Measurements from ENCODE around the gene CDC42SE2. TPM values are rescaled to one million over a fixed set of nuclear protein-coding genes. Genes with fewer than 3 reads are reported as not detected.

Gene CDC42SE2
- total and polyA plus RNA-seq, 2 of the 4 experiments (the other 2 are of a cell fraction) = 12.5 to 19.4 TPM

DNA sequence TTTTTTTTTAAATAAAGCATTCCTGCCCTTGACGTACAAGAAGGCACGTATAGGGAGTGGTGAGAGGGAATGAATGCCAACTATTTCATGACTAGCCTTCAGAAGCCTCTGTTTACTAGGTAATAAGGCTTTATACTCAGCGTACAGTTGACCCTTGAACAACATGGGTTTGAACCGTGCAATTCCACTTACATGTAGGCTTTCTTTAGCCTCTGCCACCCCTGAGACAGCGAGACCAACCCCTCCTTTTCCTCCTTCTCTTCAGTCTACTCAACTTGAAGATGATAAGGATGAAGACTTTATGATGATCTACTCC is 22.5 kb downstream of the CDC42SE2 start:
- Histone ChIP-seq H3K4me3 (ENCODE audit: insufficient read depth, low read depth, low read length) (no peak overlapping the region), H3K4ac (ENCODE audit: low read depth, low read length) (no peak overlapping the region), H2AK5ac (ENCODE audit: low read depth, low read length) (no peak overlapping the region), H3K36me3 (ENCODE audit: control insufficient read depth, insufficient read depth, low read length) (peaks cover 2% of the 10 kb centered on the region; the same call in 1 of the 2 replicates), H2AK9ac (replicated peaks; ENCODE audit: low read depth, low read length, poor library complexity) (no peak overlapping the region), H3K27me3 (ENCODE audit: control insufficient read depth, insufficient read depth, low read length) (no peaks in the 10 kb centered on the region), H3K9ac (ENCODE audit: low read depth, low read length) (no peak overlapping the region), H4K5ac (ENCODE audit: low read depth, low read length) (no peak overlapping the region), H3K56ac (ENCODE audit: extremely low read depth, insufficient read depth, low read length) (no peak overlapping the region), H3K9me1 (ENCODE audit: insufficient read depth, low read length) (0 out of 2 replicates have a peak, but pooled peaks cover 3% of the 10 kb centered on the region), H3K18ac (ENCODE audit: low read depth, low read length) (no peak overlapping the region), H2BK120ac (ENCODE audit: low read depth, low read length) (no peak overlapping the region), H3K79me1 (ENCODE audit: low read depth in 1 of 2, low read length in 2 of 2) (peaks cover 26 to 57% of the 10 kb centered on the region in 2 experiments), H2BK5ac (ENCODE audit: low read depth, low read length, poor library complexity, severe bottlenecking) (no peak overlapping the region), H3K9me3 (ENCODE audit: control insufficient read depth, insufficient read depth, low read length) (no peaks in the 10 kb centered on the region), H3K4me1 (ENCODE audit: control insufficient read depth, insufficient read depth, low read length) (no peaks in the 10 kb centered on the region), H3K4me2 (ENCODE audit: low read depth, low read length) (no peak overlapping the region), H3K14ac (replicated peaks; ENCODE audit: low read depth, low read length) (no peak overlapping the region), H3K27ac (ENCODE audit: insufficient read depth, low read length) (no peak overlapping the region), H3K23ac (ENCODE audit: low read depth, low read length) (no peak overlapping the region), H4K91ac (ENCODE audit: insufficient read depth, low read depth, low read length) (no peak overlapping the region), H2BK20ac (ENCODE audit: low read depth, low read length) (no peak overlapping the region), H4K20me1 (ENCODE audit: insufficient read depth, low read length) (peaks cover 5% of the 10 kb centered on the region), H2BK15ac (ENCODE audit: low read depth, low read length) (no peak overlapping the region), H4K8ac (ENCODE audit: low read depth in 2 of 2, low read length in 2 of 2) (no peak overlapping the region), H2AFZ (replicated peaks; ENCODE audit: low read length, poor library complexity) (no peak overlapping the region)
- WGBS, 2 experiments (ENCODE audit: extremely low coverage in 2 of 2, insufficient read length in 1 of 2) = no CpG with 5 or more reads among the region's 5 CpGs
- in situ Hi-C loops (cut with MboI; ENCODE audit: low sequenced_read_pairs) (no loop called here), dilution Hi-C loops (cut with HindIII; ENCODE audit: low sequenced_read_pairs, unreplicated experiment) (no loop called here), intact Hi-C loops (cut with micrococcal nuclease) (no loop called here)
- TF ChIP-seq MAFK (IDR thresholded peaks at IDR 0.05; ENCODE audit: low read depth, low read length) (no peak), NFE2L2 (IDR thresholded peaks at IDR 0.05; ENCODE audit: low read depth, low read length) (no peak), FOS (IDR thresholded peaks at IDR 0.05; ENCODE audit: low read depth, low read length) (no peak), POLR2A (IDR thresholded peaks at IDR 0.05; ENCODE audit: low read depth, low read length) (no peak), SMC3 (IDR thresholded peaks at IDR 0.05; ENCODE audit: low read depth, low read length) (no peak), BHLHE40 (IDR thresholded peaks at IDR 0.05; ENCODE audit: low read depth, low read length) (no peak), CHD1 (IDR thresholded peaks at IDR 0.05; ENCODE audit: low read depth, low read length) (no peak), RCOR1 (IDR thresholded peaks at IDR 0.05; ENCODE audit: insufficient replicate concordance, low read length) (no peak), CEBPB (IDR thresholded peaks at IDR 0.05; ENCODE audit: low read depth, low read length) (no peak), RAD21 (IDR thresholded peaks at IDR 0.05; ENCODE audit: low read length) (no peak), RFX5 (IDR thresholded peaks at IDR 0.05; ENCODE audit: low read depth, low read length) (no peak)
- TF ChIP-seq, protein P1, sequence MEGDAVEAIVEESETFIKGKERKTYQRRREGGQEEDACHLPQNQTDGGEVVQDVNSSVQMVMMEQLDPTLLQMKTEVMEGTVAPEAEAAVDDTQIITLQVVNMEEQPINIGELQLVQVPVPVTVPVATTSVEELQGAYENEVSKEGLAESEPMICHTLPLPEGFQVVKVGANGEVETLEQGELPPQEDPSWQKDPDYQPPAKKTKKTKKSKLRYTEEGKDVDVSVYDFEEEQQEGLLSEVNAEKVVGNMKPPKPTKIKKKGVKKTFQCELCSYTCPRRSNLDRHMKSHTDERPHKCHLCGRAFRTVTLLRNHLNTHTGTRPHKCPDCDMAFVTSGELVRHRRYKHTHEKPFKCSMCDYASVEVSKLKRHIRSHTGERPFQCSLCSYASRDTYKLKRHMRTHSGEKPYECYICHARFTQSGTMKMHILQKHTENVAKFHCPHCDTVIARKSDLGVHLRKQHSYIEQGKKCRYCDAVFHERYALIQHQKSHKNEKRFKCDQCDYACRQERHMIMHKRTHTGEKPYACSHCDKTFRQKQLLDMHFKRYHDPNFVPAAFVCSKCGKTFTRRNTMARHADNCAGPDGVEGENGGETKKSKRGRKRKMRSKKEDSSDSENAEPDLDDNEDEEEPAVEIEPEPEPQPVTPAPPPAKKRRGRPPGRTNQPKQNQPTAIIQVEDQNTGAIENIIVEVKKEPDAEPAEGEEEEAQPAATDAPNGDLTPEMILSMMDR (conservative IDR thresholded peaks at IDR 0.05; ENCODE audit: low read depth, low read length) = no peak
- TF ChIP-seq, protein P2, sequence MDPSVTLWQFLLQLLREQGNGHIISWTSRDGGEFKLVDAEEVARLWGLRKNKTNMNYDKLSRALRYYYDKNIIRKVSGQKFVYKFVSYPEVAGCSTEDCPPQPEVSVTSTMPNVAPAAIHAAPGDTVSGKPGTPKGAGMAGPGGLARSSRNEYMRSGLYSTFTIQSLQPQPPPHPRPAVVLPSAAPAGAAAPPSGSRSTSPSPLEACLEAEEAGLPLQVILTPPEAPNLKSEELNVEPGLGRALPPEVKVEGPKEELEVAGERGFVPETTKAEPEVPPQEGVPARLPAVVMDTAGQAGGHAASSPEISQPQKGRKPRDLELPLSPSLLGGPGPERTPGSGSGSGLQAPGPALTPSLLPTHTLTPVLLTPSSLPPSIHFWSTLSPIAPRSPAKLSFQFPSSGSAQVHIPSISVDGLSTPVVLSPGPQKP (IDR thresholded peaks at IDR 0.05; ENCODE audit: borderline replicate concordance, low read depth, low read length) = no peak
- TF ChIP-seq, protein P3, sequence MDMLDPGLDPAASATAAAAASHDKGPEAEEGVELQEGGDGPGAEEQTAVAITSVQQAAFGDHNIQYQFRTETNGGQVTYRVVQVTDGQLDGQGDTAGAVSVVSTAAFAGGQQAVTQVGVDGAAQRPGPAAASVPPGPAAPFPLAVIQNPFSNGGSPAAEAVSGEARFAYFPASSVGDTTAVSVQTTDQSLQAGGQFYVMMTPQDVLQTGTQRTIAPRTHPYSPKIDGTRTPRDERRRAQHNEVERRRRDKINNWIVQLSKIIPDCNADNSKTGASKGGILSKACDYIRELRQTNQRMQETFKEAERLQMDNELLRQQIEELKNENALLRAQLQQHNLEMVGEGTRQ (IDR thresholded peaks at IDR 0.05; ENCODE audit: low read depth, low read length) = no peak
- ATAC-seq (ENCODE audit: low read depth) (no peak), DNase-seq (no peak)
- ChIA-PET POLR2A (ENCODE audit: unreplicated experiment) (no interaction called here), CTCF (no interaction called here)
- BruUV-seq (replicated peaks) = no TSS peak
